AML-193 (cell line): ENCODE results near the gene LPP.

Source experiments
- DNase-seq, 2 experiments: peaks; one replicate each; lab custom pipeline; 2025; lab: John Stamatoyannopoulos, UW

LPP gene

GRCh38 chr3:188272481-188273372, 118.8 kb downstream of the LPP start:
- DNase-seq = peak; percentile 32 to 37

- DNase-seq = no peak
Measured at GRCh38 chr3:188274249-188274915, 120.4 kb downstream of the LPP start.

GRCh38 chr3:188276375-188276774, 122.4 kb downstream of the LPP start:
- DNase-seq = no peak

- no peak for DNase-seq
Measured at GRCh38 chr3:188278717-188279324, 124.9 kb downstream of the LPP start.

DNA sequence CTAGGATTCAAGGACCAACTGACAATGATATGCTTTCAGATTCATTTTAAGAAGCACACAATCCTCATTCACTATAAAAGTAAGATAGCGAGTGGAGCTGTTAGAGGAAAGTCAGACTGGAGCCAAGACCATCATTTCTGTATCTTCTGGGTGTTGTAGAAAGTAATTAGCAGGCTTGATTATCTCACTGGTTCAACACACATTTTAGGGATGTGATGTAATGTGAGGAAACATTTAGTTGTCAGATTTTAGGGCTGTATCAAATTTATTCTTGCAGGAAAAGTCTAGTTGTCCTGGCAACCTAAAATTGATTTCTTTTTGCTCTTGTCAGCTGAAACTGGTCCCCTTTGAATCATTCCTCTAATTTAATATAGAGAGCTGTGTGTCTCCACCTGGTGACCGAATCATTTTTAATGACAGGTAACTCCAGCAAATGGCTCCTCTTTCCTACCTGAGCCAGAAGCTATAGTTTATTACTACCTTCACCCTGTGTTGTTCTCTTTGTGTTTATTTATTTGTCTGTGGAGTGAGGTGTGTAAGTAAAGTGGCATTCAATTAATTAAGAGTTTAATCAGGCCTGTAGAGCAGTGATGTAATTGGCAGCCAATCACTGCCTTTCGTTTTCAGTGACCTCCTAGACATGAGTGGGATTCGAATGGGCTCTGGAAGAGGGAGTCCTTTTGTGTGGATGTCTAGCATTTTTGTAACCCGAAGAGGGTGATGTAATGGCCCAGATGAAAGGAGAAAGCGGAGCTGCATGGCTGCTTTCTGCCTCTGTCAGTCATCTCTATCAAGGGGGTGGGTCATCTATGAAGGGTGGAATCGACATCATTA, 125.8 kb downstream of the LPP start:
- no peak for DNase-seq

DNA sequence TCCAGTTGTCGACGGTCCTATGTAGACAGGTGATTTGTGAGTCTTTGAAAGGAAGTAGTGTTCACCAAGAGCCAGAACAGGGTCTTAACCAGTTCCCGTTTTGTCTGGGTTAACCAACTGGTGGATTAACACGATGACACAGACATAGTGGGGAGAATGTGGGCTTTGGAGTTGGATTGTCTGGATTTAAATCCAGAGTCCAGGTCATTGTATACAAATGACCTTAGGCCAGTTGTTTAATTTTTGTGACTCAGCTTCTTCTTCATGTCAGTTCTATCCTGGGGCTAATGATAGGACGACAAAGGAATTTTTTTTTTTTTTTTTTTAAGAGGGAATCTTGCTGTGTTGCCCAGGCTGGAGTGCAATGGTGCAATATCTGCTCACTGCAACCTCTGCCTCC, 126.7 kb downstream of the LPP start:
- no peak for DNase-seq

GRCh38 chr3:188282871-188283270, 128.9 kb downstream of the LPP start:
- no peak for DNase-seq

DNA sequence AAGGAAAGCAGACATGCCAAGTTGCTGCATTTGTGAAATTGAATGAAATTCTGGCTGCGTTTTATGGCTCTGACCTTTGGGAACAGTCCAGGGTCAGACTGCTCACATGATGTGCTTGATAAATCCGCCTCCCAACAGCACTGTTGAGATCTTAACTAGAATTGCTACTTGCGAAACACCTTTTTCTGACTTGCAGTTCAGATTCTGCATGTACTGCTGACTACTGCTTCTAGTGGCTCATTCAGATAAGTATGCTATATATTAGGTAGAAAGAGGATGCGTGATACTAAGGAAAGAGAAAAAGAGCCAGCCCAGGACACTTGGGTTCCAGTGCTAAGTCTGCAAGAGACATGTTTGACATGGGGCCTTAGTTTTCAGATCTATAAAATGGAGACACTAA, 129.4 kb downstream of the LPP start:
- peak; percentile 40 to 50 for DNase-seq

DNA sequence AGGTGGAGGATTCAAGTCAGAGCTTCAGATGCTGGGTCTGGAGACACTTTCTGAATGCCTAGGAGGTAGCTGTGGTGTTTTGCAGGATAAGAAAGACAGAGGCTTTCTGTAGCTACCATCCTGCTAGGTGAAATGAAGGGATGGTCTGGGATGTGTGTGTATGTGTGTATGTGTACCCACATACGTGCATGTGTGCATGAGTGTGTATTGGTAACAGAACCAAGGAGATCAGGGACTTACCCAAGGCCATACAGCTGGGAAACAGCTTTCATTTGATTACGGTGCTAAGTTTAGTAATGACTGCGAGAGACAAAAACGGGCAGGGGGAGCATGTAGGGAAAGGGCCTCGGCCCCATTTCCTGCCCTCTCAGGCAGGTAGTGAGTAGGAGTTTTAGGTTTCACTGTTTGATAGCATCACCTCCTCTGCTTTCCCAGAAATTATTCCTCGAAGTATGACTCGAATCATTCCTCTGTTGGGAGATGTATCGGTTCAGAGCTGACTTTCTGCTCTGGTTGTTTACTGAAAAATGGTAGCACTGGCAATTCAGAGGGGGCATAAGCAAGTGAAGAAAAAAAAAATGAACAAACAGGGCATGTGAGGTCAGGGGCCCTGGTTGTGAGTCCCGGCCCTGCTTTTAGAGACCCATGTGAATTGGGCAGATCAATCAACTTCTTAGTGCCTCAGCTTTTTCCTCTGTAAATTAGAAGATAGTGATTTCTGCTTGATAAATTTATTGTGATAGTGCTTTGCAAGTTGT, 130.7 kb downstream of the LPP start:
- DNase-seq = no peak

DNA sequence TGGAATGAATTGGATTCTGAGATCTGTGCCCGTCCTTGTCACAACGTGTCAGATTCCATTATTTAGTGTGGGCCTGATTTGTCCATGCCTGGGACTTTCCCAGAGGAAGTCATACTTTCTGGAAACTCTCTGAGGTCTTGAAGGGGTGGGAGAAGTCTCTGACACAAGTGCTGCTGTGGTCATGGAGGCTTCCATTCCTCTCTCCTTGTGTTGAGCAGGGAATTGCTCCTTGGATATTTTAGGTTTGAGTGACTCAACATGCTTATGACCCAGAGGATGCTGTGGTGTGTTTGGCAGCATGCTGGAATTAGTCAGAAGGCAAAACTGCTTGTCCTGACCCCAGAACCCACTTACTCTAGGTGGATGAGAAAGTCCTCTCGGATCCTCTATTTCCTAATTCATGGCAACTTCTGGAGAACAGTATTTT, 132.1 kb downstream of the LPP start:
- no peak for DNase-seq

GRCh38 chr3:188287339-188287738, 133.4 kb downstream of the LPP start:
- DNase-seq = no peak

- DNase-seq = no peak
Measured at GRCh38 chr3:188287762-188288505, 134.0 kb downstream of the LPP start.

DNA sequence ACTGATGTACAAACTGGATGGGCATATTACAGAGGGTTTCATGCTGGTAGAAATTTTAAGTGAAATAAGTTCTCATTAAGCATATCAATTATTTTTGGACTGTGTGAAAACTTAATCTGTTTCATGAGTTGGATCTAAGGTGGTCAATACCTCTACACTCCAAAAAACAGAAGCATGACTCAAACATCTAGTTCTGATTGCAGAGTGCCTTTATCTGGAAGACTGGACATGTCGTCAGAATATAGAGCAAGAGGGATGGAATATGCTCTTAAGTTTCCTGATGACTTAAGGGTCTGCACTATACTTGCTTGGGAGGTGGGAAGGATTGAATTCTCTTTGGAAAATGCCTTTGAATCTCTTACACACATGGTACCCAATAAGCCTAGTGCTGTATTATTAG, 138.3 kb downstream of the LPP start:
- no peak for DNase-seq

DNA sequence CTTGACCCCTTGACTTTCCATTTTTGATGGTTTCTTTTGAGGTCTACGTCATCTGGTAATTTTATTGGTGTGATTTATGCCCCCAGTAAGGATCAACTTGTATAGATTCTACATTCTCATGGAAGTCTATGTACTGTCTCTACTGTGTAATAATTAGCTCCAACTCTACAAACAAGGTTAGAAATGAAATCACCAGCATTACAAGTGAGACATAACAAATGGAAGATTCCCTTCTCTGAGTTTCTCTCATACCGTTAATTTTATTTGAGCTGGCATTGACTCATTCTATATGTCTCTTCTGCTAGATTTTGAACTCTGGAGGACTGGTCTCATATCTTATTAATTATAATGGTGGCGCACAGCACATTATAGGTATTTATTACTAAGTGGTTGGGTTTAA, 138.9 kb downstream of the LPP start:
- DNase-seq = no peak

DNA sequence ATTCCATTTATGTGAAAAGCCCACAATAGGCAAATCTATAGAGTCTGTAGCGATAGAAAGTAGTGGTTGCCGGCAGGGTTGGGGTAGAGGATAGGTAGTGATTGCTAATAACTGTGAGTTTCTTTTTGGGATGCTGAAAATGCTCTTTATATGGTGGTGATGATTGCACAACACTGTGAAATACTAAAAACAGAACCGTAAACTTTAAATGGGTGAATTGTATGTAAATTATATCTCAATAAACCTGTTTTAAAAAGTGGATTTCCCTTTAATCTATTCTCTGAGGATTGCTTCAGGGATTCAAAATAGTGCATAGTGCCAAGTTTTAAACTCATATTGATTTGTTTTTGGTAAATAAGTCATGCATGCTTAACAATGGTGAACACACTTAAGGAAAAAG, 140.2 kb downstream of the LPP start:
- DNase-seq = no peak

- DNase-seq = no peak
Measured at GRCh38 chr3:188294823-188295487, 141.0 kb downstream of the LPP start.

DNA sequence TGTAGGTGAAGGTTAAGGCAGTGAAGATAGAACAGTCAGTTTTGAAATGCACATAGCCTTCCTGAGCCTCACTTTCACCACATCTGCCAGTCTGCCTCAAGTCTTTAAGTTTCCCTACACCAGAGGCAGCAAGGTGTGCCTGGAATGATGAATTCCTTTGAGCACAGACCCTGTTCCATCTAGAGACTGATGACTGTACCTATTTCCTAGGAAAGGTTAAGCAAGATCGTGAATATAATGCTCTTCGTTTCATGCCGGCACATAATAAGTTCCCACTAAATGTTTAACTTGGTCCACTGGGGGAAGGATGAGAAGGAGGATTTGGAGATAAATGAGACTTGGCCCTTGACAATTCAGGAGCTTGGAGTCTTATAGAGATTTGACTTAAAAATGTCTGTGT, 141.9 kb downstream of the LPP start:
- no peak for DNase-seq

DNA sequence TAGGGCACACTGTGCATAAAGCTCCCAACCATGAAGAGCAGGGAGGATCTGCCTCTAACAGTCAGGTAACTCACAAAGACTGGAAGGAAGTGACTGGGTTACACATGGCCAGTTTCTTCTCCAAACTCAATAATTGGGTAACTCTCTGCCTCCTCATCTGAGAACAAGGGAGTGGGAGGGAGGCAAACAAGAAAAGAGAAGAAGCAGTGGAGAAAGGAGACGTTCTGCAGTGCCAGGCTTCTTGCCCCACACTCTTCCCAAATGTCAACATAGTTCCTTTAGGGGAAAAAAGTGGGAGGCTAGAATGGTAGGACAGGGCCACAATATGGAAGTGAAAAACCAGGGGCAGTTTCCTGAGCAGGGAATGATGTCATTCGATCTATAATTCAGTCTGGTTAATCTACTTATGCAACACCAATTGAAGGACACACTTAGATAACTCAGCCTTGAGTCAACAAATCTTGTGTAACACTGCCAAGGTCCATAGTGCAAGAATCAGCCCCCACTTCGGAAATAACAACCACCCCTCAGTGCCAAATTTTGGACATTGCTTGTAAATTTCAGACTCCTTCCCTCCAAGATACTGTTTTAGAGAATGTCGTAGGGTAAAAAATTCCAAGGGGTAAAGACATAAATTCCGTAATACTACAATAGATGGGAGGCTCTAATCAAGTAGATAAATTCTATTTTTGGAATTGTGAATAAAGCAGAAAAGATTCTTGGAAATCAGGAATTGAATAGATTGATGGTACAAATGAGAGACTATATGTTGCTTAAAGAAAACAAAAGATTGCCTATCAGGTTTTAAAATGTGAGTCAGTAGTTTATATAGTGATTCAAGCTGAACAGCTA, 143.0 kb downstream of the LPP start:
- peak; percentile 98 to 99 for DNase-seq

GRCh38 chr3:188298585-188298984, 144.6 kb downstream of the LPP start:
- DNase-seq = no peak
